C4-2B (cell line): ENCODE measurements around the gene E2F1.

Experiments
- ZFX ChIP-seq: fragments of 450-650 bp; IDR thresholded peaks from 2 replicates; pipeline ENCODE4 v1.6.1; 2017
- TF ChIP-seq, protein P1 (sequence below): fragments of 450-650 bp; conservative IDR thresholded peaks from 2 replicates; pipeline ENCODE4 v1.5.1; 2017; ENCODE audit warnings: mild to moderate bottlenecking

GRCh38 chr20:33660035-33660684, 26.0 kb downstream of the E2F1 start:
- TF ChIP-seq, protein P1, sequence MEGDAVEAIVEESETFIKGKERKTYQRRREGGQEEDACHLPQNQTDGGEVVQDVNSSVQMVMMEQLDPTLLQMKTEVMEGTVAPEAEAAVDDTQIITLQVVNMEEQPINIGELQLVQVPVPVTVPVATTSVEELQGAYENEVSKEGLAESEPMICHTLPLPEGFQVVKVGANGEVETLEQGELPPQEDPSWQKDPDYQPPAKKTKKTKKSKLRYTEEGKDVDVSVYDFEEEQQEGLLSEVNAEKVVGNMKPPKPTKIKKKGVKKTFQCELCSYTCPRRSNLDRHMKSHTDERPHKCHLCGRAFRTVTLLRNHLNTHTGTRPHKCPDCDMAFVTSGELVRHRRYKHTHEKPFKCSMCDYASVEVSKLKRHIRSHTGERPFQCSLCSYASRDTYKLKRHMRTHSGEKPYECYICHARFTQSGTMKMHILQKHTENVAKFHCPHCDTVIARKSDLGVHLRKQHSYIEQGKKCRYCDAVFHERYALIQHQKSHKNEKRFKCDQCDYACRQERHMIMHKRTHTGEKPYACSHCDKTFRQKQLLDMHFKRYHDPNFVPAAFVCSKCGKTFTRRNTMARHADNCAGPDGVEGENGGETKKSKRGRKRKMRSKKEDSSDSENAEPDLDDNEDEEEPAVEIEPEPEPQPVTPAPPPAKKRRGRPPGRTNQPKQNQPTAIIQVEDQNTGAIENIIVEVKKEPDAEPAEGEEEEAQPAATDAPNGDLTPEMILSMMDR = no peak
- TF ChIP-seq ZFX = no peak
